Measurements from ENCODE around the gene MAVS.

The MAVS gene

GRCh38 chr20:3916364-3916763, 69.7 kb downstream of the MAVS start:
- DNase-seq, result no peak

- no peak for DNase-seq
These were observed 72.7 kb downstream of the MAVS start for GRCh38 chr20:3919352-3919751.

GRCh38 chr20:3922223-3922982, 75.8 kb downstream of the MAVS start:
- no peak for DNase-seq

GRCh38 chr20:3922983-3923339, 76.3 kb downstream of the MAVS start:
- DNase-seq, result no peak

- DNase-seq, result no peak
These were observed 77.2 kb downstream of the MAVS start for GRCh38 chr20:3923818-3924217.

- DNase-seq, result no peak
These were observed 77.9 kb downstream of the MAVS start for GRCh38 chr20:3924304-3925112.

- DNase-seq, result no peak
These were observed 78.6 kb downstream of the MAVS start for GRCh38 chr20:3925113-3925695.
